Thyroid gland (tissue), 4 donors: Measurements from ENCODE around the gene GPR143. TPM values are rescaled to one million over a fixed set of nuclear protein-coding genes. Genes with fewer than 3 reads are reported as not detected.

ENCODE experiments used
- DNase-seq, 2 donors: peaks; one replicate each; pipeline ENCODE4 v3.0.0-alpha.2; 2019
- H3K27ac ChIP-seq, 3 donors: fragments of 200-600 bp; sonication (generic); 1 replicate in 2 of 3; 2 replicates in 1 of 3; pipeline ENCODE4 v1.5.1; 2016 to 2019; ENCODE audit warnings: mild to moderate bottlenecking in 1 of 3, moderate library complexity in 1 of 3
- H3K27me3 ChIP-seq: fragments of 200-600 bp; sonication (generic); one replicate; pipeline ENCODE4 v1.5.1; 2019
- H3K36me3 ChIP-seq, 2 donors: fragments of 200-600 bp; sonication (generic); one replicate each; pipeline ENCODE4 v1.5.1; 2016 to 2019
- H3K4me1 ChIP-seq, 2 donors: fragments of 200-600 bp; sonication (generic); one replicate each; pipeline ENCODE4 v1.5.1; 2017 to 2019
- H3K4me3 ChIP-seq, 3 donors: fragments of 200-600 bp; sonication (generic); replicated peaks in 1 of 3; 1 replicate in 2 of 3; 2 replicates in 1 of 3; pipeline ENCODE4 v1.5.1; 2016; ENCODE audit warnings: mild to moderate bottlenecking in 1 of 3
- H3K9me3 ChIP-seq: fragments of 200-600 bp; sonication (generic); one replicate; pipeline ENCODE4 v1.5.1; 2017
- CTCF ChIP-seq, 6 experiments: fragments of 200-600 bp in 3 of 6; fragments of 450-650 bp in 3 of 6; sonication (generic) in 3 of 6; IDR thresholded peaks; one replicate each; pipeline ENCODE4 v1.5.1; 2016 to 2019; ENCODE audit warnings: antibody characterized with exemption in 6 of 6, mild to moderate bottlenecking in 2 of 6, inconsistent platforms in 1 of 6, moderate library complexity in 1 of 6
- POLR2A ChIP-seq, 2 donors: fragments of 450-650 bp; IDR thresholded peaks; one replicate each; pipeline ENCODE4 v1.6.1; 2017; ENCODE audit warnings: antibody characterized with exemption in 2 of 2, mild to moderate bottlenecking in 2 of 2, moderate library complexity in 1 of 2
- WGBS, 2 donors: methylation state at CpG; one replicate each; pipeline ENCODE4 v1.1.5; 2017; 5-methylcytosine and 5-hydroxymethylcytosine counted together
- intact Hi-C: fragments of 100-400 bp; cut with DNase I; formaldehyde crosslinking; loops from one replicate; pipeline ENCODE4 v1.15.1; 2023
- total RNA-seq, 4 donors: library from RNA; depleted of rRNA; stranded (reverse); fragments of >200 nt; gene quantifications; one replicate each; pipeline ENCODE4 v1.2.3, GENCODE V29; 2016

Gene GPR143
- total RNA-seq, 4 donors from 2014 or later = 1.7 to 4.9 (median 3.4) TPM

- DNase-seq = no peak
- TF ChIP-seq POLR2A (IDR thresholded peaks at IDR 0.05) = no peak
- TF ChIP-seq CTCF (IDR thresholded peaks at IDR 0.05) = no peak
- Histone ChIP-seq H3K4me3 (no peak overlapping the region), H3K9me3 (no peaks in the 10 kb centered on the region), H3K4me1 (no peaks in the 10 kb centered on the region), H3K27me3 (no peaks in the 10 kb centered on the region), H3K27ac (no peak overlapping the region), H3K36me3 (no peaks in the 10 kb centered on the region)
- intact Hi-C loops = no loop called here
- WGBS, 2 donors = 69 to 79% methylated on average over 3 of the region's 3 CpGs
Observed at GRCh38 chrX:9738151-9738550, 27.5 kb downstream of the GPR143 start.

- TF ChIP-seq POLR2A (IDR thresholded peaks at IDR 0.05) (no peak), CTCF (IDR thresholded peaks at IDR 0.05) (no peak)
- no peaks in the 10 kb centered on the region for H3K27me3 ChIP-seq
- WGBS, 2 donors = 90 to 91% methylated on average over 7 of the region's 7 CpGs
- intact Hi-C loops = no loop called here
- no peak overlapping the region for H3K4me3 ChIP-seq
- H3K27ac ChIP-seq = no peak overlapping the region
- no peak for DNase-seq
- H3K36me3 ChIP-seq = no peaks in the 10 kb centered on the region
- H3K4me1 ChIP-seq = no peaks in the 10 kb centered on the region
- no peaks in the 10 kb centered on the region for H3K9me3 ChIP-seq
Observed at GRCh38 chrX:9737363-9737762, 28.3 kb downstream of the GPR143 start.

GRCh38 chrX:9730752-9731151, 34.9 kb downstream of the GPR143 start:
- intact Hi-C loops = no loop called here
- H3K4me3 ChIP-seq = no peak overlapping the region
- H3K36me3 ChIP-seq = no peaks in the 10 kb centered on the region
- TF ChIP-seq POLR2A (IDR thresholded peaks at IDR 0.05) (no peak), CTCF (IDR thresholded peaks at IDR 0.05) (no peak)
- no peaks in the 10 kb centered on the region for H3K9me3 ChIP-seq
- no peaks in the 10 kb centered on the region for H3K27me3 ChIP-seq
- H3K4me1 ChIP-seq = no peaks in the 10 kb centered on the region
- no peak overlapping the region for H3K27ac ChIP-seq
- DNase-seq = no peak
- WGBS, 2 donors = 77 to 85% methylated on average over 1 of the region's 1 CpG

GRCh38 chrX:9730078-9730477, 35.6 kb downstream of the GPR143 start:
- DNase-seq = no peak
- TF ChIP-seq CTCF (IDR thresholded peaks at IDR 0.05) (no peak), POLR2A (IDR thresholded peaks at IDR 0.05) (no peak)
- Histone ChIP-seq H3K4me1 (no peaks in the 10 kb centered on the region), H3K9me3 (no peaks in the 10 kb centered on the region), H3K27me3 (no peaks in the 10 kb centered on the region), H3K36me3 (no peaks in the 10 kb centered on the region), H3K4me3 (no peak overlapping the region), H3K27ac (no peak overlapping the region)
- intact Hi-C loops = no loop called here
- 100% methylated on average over 3 of the region's 3 CpGs for WGBS, 2 donors

- Histone ChIP-seq H3K4me3 (no peak overlapping the region), H3K27me3 (no peaks in the 10 kb centered on the region), H3K27ac (no peak overlapping the region), H3K4me1 (no peaks in the 10 kb centered on the region), H3K36me3 (no peaks in the 10 kb centered on the region), H3K9me3 (no peaks in the 10 kb centered on the region)
- no peak for TF ChIP-seq POLR2A (IDR thresholded peaks at IDR 0.05)
- no peak for TF ChIP-seq CTCF (IDR thresholded peaks at IDR 0.05)
- intact Hi-C loops = no loop called here
- DNase-seq = no peak
- 54 to 70% methylated on average over 4 of the region's 5 CpGs for WGBS, 2 donors
Observed at GRCh38 chrX:9729171-9729885, 36.3 kb downstream of the GPR143 start.
